HG03378 (cell line): ENCODE data around the gene OAS3.
"Not testable (repeated sequence)": the region's sequence is repeated elsewhere in the genome, so short reads cannot be mapped to it uniquely, and the experiment has no call there.

Experiments used
- ATAC-seq: cut with Tn5 transposase; IDR thresholded peaks from one replicate; pipeline ENCODE4 v1.9.1; 2021; ENCODE audit warnings: mild to moderate bottlenecking, moderate library complexity; ENCODE audit not compliant: unreplicated experiment

Gene OAS3

DNA sequence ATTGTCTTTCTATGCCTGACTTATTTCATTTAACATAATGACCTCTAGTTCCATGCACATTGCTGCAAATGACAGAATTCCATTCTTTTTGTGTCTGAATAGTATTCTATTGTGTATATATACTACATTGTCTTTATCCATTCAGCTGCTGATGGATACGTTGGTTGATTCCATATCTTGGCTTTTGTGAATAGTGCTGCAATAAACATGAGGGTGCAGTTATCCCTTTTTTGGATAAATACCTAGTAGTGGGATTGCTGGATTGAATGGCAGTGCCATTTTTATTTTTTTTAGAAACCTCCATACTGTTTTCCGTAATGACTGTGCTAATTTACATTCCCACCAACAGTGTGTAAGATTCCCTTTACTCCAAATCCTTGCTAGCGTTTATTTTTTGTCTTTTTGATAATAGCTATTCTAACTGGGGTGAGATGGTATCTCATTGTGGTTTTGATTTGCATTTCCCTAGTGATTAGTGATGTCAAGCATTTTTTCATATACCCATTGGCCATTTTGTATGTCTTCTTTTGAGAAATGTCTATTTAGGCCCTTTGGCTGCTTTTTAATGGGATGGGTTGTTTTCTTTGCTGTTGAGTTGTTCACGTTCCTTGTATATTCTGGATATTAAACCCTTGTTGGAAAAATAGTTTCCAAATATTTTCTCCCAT is 42.4 kb downstream of the OAS3 start:
- no peak for ATAC-seq

DNA sequence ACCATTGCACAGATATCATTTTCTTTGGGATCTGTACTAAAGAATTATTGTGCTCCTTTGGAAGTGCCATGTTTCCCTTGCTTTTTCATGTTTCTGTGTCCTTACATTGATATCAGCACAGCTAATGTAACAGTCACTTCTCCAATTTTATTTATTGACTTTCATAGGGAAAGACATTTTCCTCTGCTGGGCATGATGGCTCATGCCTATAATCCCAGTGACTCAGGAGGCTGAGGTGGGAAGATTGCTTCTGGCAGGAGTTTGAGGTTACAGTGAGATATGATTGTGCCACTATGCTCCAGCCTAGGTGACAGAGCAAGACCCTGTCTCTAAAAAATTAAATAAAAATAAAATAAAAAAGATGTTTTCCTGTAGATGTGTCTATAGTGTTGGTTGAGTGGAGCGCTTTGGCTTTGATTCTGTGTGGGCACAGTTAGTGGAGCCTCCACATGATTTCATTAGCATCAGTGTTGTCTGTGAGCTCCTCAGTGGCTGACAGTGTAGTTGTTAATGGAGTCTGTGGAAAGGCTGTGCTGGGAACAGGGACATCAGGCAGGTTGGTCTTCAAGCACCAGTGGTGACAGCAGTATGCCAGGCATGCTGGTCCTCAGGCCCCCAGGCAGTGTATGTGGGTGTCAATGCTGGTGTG is 47.5 kb downstream of the OAS3 start:
- no peak for ATAC-seq

GRCh38 chr12:112986291-112986800 is 48.1 kb downstream of the OAS3 start:
- ATAC-seq, result no peak

GRCh38 chr12:112987561-112987960 is 49.3 kb downstream of the OAS3 start:
- no peak for ATAC-seq

- no peak for ATAC-seq
Observed at GRCh38 chr12:112988224-112988623, 50.0 kb downstream of the OAS3 start.

- not testable (repeated sequence) for ATAC-seq
Observed at GRCh38 chr12:112988823-112989385, 50.6 kb downstream of the OAS3 start.

DNA sequence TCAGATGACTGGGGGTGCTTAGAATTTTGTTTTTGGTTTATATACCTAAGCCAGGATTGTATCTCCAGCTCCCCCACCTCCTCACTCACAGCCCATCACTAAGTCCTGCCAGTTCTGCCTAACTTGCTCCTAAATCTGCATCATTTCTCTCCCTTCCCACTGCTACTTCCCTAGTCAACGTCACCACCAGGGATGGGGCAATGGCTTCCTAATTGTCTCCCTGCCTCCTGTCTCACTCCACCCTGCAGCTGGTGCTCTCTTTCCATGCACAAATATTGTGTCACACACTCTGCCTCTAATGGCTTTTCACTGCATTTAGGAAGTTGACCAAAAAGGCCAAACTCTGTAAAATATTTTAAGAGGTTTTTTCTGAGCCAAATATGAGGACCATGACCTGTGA is 51.5 kb downstream of the OAS3 start:
- ATAC-seq, result no peak

DNA sequence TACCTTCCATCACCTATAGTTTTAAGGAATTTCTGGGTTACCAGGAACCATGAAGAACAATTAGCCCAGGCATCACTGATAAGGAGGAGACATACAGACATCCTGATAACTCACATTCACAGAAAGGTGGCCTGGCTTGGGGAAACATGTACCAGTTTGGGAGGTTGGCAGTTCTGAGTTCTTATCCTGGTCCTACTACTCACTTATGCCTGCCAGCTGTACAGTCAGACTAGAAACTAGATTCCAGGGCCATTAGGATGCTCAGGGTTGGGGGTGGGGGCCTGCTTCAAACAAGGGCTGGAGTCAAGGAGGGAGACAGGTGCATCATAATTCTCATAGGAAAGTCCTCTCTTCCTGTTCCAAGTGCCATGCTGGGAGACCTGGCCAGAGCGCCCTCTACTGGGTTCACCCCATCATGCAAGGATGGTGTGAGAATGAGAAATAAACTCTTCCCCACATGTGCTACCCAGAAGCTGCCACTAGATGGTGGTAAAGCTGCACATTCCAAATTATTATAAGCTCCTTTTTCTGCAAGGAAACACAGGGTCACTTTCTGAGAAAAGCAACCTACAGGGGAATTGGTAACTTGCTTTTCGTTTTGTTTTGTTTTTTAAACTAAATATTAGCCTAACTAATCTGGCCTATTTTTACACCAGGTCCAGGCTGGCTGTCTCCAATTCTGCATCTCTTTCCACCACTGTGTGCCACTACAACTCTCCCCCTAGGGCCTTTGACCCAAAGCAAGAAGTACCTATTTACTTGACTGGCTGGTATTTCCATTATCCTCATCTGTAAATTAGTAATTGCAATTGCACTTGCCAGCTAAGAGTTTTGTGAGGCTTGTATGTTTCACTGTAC is 54.5 kb downstream of the OAS3 start:
- ATAC-seq, result no peak

- ATAC-seq, result no peak
Observed at GRCh38 chr12:112995008-112995407, 56.7 kb downstream of the OAS3 start.

DNA sequence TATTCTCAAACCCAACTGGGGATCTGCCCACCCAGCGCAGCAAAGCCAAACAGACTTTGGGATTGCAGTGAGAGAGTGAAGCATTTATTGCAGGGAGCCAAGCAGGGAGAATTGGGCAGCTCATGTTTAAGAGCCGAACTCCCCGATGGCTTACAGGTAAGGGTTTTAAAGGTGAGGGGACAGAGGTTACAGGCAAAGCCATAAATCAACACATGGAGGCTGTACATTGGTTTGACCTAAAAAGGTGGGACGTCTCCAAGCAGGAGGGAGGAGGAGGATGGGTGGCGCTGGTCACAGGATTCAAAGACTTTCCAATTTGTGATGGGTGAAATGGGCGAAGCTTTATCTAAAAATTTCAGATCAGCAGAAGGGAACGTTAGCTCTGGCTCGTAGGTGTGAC is 58.2 kb downstream of the OAS3 start:
- no peak for ATAC-seq

DNA sequence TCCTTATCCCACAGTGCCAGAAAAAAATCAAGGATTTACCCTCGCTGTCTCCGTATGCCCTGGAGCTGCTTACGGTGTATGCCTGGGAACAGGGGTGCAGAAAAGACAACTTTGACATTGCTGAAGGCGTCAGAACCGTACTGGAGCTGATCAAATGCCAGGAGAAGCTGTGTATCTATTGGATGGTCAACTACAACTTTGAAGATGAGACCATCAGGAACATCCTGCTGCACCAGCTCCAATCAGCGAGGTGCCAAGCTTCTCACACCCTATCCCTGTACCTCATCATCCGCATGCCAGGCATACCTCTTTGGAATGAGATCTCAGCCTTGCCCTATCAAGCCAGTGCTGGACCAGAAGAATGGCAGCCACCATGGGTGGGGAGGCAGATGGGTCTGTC is 59.2 kb downstream of the OAS3 start:
- ATAC-seq, result no peak

- peak; percentile 50 for ATAC-seq
Observed at GRCh38 chr12:112998987-112999767, 60.9 kb downstream of the OAS3 start.

- ATAC-seq, result no peak
Observed at GRCh38 chr12:113000433-113000832, 62.2 kb downstream of the OAS3 start.

GRCh38 chr12:113002155-113002554 is 63.9 kb downstream of the OAS3 start:
- ATAC-seq, result no peak

DNA sequence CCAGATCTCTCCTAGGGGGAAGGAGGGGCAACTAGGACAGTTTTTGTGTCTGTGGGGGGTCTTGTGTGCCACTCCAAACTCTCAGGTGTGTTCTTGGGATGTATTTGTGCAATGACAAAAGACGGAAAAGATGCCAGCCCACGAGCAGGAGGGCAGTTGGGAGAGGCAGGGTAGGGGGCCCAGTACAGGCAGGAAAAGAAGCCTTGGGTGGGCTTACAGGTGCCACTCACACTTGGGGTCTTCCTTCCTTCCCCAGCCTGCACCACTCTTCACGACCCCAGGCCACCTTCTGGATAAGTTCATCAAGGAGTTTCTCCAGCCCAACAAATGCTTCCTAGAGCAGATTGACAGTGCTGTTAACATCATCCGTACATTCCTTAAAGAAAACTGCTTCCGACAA is 64.4 kb downstream of the OAS3 start:
- ATAC-seq, result no peak

GRCh38 chr12:113003636-113004035 is 65.4 kb downstream of the OAS3 start:
- no peak for ATAC-seq

GRCh38 chr12:113005762-113006161 is 67.5 kb downstream of the OAS3 start:
- ATAC-seq, result no peak

DNA sequence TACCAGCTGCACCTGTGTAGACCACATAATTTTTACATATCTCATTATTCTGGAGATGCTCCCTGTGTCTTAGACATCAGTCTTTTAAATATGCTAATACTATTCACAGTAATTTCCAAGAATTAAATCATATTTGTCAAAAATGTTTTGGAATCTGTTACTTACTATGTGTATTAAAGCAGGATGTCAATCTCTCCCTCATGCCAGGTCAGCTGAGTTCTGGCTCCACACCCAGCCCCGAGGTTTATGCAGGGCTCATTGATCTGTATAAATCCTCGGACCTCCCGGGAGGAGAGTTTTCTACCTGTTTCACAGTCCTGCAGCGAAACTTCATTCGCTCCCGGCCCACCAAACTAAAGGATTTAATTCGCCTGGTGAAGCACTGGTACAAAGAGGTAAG is 67.9 kb downstream of the OAS3 start:
- ATAC-seq, result no peak

- no peak for ATAC-seq
Observed at GRCh38 chr12:113006641-113007040, 68.4 kb downstream of the OAS3 start.

- no peak for ATAC-seq
Observed at GRCh38 chr12:113007166-113007565, 68.9 kb downstream of the OAS3 start.

DNA sequence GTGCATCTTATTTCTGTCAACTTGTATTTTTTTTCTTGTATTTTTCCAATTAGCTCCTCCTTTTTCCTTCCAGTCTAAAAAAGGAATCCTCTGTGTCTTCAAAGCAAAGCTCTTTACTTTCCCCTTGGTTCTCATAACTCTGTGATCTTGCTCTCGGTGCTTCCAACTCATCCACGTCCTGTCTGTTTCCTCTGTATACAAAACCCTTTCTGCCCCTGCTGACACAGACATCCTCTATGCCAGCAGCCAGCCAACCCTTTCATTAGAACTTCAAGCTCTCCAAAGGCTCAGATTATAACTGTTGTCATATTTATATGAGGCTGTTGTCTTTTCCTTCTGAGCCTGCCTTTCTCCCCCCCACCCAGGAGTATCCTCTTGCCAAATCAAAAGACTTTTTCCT is 72.4 kb downstream of the OAS3 start:
- ATAC-seq, result no peak
